ENCODE results near the gene ABCB11. TPM values are rescaled to one million over a fixed set of nuclear protein-coding genes. Genes with fewer than 3 reads are reported as not detected.

ABCB11 gene
- total and polyA plus RNA-seq, 2 donors (not counting 3 experiments of a cell fraction or from before 2014, with no cell fraction given): 0.22 to 0.44 TPM

DNA sequence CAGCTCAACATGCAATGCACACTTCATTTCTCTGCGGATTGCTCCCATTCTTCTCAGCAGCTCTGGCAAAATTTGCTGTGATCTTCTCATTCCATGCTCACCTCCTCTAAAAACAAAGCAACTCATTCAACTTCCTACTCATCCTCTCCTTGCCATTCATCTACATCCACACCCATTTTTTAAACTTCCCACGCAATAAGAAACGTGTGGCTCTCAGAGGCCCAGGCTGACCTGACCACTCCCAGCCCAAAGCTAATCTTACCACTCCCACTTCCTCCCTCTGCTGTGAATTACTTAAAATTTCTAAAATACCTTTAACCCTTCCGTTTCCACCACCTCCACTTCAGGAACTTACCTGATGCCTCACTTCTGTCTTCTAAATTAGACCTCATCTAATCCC is 15.2 kb downstream of the ABCB11 start:
- no peak overlapping the region for H3K4me2 ChIP-seq (ENCODE audit: insufficient read depth, low read length)
- CTCF ChIA-PET: interaction anchor here (1.3 kb wide), 1 partner anchor 126 kb away, joined by 3 read pairs; no protein-coding TSS in a partner anchor
- H3K9me3 ChIP-seq (replicated peaks; ENCODE audit: control insufficient read depth, insufficient read depth, low read length): no peaks in the 10 kb centered on the region
- H3K4me3 ChIP-seq (replicated peaks in 1 of 3; ENCODE audit: insufficient read depth in 1 of 3, low read depth in 1 of 3, low read length in 3 of 3): no peak overlapping the region
- no peak for TF ChIP-seq EZH2 (IDR thresholded peaks at IDR 0.05; ENCODE audit: borderline replicate concordance, low read depth, low read length, severe bottlenecking)
- TF ChIP-seq GATA2 (IDR thresholded peaks at IDR 0.05; ENCODE audit: insufficient read depth, insufficient read length, low read depth, low read length): no peak
- no peak for TF ChIP-seq FOS (IDR thresholded peaks at IDR 0.05; ENCODE audit: borderline replicate concordance, insufficient read depth, low read length)
- TF ChIP-seq, protein P1, sequence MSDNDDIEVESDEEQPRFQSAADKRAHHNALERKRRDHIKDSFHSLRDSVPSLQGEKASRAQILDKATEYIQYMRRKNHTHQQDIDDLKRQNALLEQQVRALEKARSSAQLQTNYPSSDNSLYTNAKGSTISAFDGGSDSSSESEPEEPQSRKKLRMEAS (IDR thresholded peaks at IDR 0.05; ENCODE audit: insufficient read depth, insufficient read length): no peak
- TF ChIP-seq, protein P2, sequence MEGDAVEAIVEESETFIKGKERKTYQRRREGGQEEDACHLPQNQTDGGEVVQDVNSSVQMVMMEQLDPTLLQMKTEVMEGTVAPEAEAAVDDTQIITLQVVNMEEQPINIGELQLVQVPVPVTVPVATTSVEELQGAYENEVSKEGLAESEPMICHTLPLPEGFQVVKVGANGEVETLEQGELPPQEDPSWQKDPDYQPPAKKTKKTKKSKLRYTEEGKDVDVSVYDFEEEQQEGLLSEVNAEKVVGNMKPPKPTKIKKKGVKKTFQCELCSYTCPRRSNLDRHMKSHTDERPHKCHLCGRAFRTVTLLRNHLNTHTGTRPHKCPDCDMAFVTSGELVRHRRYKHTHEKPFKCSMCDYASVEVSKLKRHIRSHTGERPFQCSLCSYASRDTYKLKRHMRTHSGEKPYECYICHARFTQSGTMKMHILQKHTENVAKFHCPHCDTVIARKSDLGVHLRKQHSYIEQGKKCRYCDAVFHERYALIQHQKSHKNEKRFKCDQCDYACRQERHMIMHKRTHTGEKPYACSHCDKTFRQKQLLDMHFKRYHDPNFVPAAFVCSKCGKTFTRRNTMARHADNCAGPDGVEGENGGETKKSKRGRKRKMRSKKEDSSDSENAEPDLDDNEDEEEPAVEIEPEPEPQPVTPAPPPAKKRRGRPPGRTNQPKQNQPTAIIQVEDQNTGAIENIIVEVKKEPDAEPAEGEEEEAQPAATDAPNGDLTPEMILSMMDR (IDR thresholded peaks at IDR 0.05; ENCODE audit: extremely low read depth in 1 of 2, insufficient read depth in 1 of 2, low read depth in 1 of 2, low read length in 2 of 2): no peak
- TF ChIP-seq POLR2A (IDR thresholded peaks at IDR 0.05; ENCODE audit: low read depth, low read length): no peak
- no peak overlapping the region for H2AFZ ChIP-seq (ENCODE audit: low read depth, low read length)
- intact Hi-C loops (cut with micrococcal nuclease) (no loop called here), dilution Hi-C loops (cut with MboI; ENCODE audit: extremely low pct_ligation_motif_present, low sequenced_read_pairs) (no loop called here)
- no peak overlapping the region for H3K9ac ChIP-seq (replicated peaks; ENCODE audit: extremely low read depth, insufficient read depth, low read length)
- H3K27ac ChIP-seq (ENCODE audit: insufficient read depth, low read depth, low read length): no peak overlapping the region
- DNase-seq (ENCODE audit: low read depth, low spot score) (no peak), FAIRE-seq (no peak)
- H4K20me1 ChIP-seq (replicated peaks; ENCODE audit: control insufficient read depth, extremely low read depth, insufficient read depth, low read length): no peaks in the 10 kb centered on the region
- POLR2A ChIA-PET: no interaction called here
- no peaks in the 10 kb centered on the region for H3K36me3 ChIP-seq (ENCODE audit: control insufficient read depth in 2 of 2, extremely low read depth in 1 of 2, insufficient read depth in 2 of 2, low read length in 2 of 2)
- peaks cover 24% of the 10 kb centered on the region for H3K4me1 ChIP-seq (ENCODE audit: control insufficient read depth, extremely low read depth, insufficient read depth, low read length)
- no peaks in the 10 kb centered on the region for H3K79me2 ChIP-seq (ENCODE audit: control insufficient read depth, insufficient read depth, low read length)
- no peaks in the 10 kb centered on the region for H3K9me1 ChIP-seq (replicated peaks; ENCODE audit: control insufficient read depth, extremely low read depth, insufficient read depth, low read length)
- H3K27me3 ChIP-seq (ENCODE audit: control insufficient read depth in 2 of 2, insufficient read depth in 2 of 2, low read length in 2 of 2): no peaks in the 10 kb centered on the region
- no TSS peak for BruUV-seq (replicated peaks)

Data from endothelial cell of umbilical vein (primary cell).